Cardiac fibroblast (primary cell): ENCODE results near the gene MED13L.

Experiments used
- DNase-seq, 2 donors: peaks; one replicate each; pipeline versions ENCODE4 v3.0.0 to v3.0.0-alpha.2; 2010; ENCODE audit warnings: low read depth in 2 of 2
- H3K4me3 ChIP-seq, 2 donors: replicated peaks in 1 of 2; 1 replicate in 1 of 2; 2 replicates in 1 of 2; pipeline ENCODE4 v1.5.1; 2011; ENCODE audit warnings: low read depth in 2 of 2, low read length in 2 of 2, mild to moderate bottlenecking in 2 of 2, moderate library complexity in 1 of 2
- TF ChIP-seq, protein P1 (sequence below): IDR thresholded peaks from one replicate; pipeline ENCODE4 v1.5.1; 2011; ENCODE audit warnings: low read depth, mild to moderate bottlenecking, low read length, inconsistent platforms

MED13L gene

DNA sequence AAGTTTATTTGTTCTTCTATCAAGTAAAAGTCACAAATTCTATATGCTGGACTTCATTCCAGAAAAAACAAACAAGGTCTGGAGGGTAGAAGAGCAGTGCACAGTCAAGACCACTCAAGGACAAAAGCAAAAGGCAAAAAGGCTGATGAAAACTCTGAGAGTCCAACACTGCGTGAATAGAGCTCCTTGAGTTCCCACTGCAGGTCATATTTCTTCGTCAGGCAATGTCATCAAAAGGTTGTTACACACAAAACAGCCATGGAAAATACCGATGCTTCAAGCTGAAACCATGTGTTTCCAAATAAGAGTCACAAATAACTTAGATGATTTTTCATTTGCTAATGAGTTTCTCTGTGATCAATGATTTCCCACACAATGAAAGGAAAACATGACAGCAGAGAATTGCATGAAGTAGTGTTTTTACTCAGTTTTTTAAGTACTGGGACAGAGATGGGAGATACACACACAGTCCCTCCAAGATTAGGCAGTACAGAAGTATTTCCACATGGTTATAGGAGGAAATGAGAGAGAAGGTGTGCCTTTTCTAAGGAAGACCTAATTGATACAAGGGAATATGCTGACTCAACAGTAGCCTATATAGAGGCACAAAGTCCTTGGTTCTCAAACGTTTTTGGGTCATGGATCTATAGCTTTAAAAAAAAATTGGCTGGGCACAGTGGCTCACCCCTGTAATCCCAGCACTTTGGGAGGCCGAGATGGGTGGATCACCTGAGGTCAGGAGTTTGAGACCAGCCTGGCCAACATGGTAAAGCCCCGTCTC lies 177.7 kb downstream of the MED13L start:
- TF ChIP-seq, protein P1, sequence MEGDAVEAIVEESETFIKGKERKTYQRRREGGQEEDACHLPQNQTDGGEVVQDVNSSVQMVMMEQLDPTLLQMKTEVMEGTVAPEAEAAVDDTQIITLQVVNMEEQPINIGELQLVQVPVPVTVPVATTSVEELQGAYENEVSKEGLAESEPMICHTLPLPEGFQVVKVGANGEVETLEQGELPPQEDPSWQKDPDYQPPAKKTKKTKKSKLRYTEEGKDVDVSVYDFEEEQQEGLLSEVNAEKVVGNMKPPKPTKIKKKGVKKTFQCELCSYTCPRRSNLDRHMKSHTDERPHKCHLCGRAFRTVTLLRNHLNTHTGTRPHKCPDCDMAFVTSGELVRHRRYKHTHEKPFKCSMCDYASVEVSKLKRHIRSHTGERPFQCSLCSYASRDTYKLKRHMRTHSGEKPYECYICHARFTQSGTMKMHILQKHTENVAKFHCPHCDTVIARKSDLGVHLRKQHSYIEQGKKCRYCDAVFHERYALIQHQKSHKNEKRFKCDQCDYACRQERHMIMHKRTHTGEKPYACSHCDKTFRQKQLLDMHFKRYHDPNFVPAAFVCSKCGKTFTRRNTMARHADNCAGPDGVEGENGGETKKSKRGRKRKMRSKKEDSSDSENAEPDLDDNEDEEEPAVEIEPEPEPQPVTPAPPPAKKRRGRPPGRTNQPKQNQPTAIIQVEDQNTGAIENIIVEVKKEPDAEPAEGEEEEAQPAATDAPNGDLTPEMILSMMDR = no peak
- DNase-seq = no peak
- H3K4me3 ChIP-seq = no peak overlapping the region

DNA sequence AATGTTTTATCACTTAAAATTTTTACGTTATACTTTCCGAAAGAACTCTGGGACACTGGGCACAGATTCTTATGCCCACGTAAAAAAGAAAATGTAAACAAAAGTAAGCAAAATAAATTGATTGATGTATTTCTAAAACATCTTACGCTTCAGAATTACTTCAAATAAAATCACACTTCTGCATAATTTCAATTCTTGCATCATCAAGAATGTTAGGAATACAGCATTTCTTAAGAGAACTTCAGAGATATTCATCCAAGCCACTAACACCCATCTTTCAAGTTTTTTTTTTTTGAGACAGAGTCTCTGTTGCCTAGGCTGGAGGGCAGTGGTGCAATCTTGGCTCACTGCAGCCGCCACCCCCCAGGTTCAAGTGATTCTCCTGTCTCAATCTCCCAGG lies 180.6 kb downstream of the MED13L start:
- no peak for DNase-seq
- no peak overlapping the region for H3K4me3 ChIP-seq
- TF ChIP-seq, protein P1 = no peak

DNA sequence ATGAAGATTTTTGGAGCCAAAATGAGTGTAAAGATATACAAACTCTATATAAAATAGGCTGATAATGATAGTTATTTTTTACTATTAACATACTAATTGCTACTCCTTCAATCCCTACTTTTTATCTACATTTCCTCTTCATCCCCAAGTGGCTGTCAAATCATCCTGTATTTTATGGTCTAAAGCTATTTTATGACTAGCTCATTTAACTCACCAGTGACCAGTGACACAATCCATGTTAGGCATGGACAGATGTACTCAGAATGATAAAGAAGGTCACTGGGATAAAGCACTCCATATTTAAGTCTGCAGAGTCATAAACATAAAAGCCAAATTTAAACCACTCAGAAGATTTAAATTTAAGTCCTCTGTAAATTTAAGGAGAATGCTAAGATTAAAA lies 183.0 kb downstream of the MED13L start:
- TF ChIP-seq, protein P1 = no peak

DNA sequence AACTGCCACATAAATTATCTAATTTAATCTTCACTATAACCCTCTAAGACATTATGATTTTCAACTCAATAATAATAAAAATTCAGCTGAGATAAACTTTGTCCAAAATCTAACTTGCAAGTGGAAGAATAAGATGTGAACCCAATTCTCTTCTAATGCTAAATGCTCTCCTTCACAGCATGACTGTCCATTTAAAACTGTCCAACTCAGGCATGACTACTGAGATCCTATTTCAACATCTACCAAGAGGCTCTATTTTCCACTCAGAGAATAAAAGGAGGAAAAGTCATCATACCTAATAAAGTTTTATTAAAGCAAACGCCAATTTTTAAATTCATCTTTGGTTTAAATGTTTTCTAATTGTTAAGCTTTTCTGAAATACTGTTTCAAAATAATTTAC lies 183.6 kb downstream of the MED13L start:
- peak in 1 of 2 donors; percentile 33 for DNase-seq
- TF ChIP-seq, protein P1 = no peak
- H3K4me3 ChIP-seq = no peak overlapping the region

More for the DNA sequence above, 183.0 kb downstream of the MED13L start:
- H3K4me3 ChIP-seq = no peak overlapping the region
- DNase-seq = no peak

DNA sequence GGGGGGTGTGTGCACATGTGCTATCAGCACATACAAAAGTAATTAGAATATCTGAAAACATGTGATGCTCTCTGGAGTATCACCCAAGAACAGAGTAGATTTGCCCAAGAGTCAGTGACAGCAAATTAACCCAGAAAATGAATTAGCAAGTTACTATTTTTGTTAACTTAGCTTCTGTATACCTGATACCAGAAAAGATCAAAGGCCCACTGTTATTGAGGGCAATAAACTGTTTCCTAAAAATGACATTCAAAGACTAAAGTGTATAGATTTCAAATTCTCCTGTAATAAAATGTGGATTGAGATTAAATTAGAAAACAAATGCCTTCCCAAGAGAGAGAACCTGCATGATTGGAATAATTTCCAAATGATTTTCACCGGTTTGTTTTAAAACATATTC lies 184.7 kb downstream of the MED13L start:
- no peak for DNase-seq
- TF ChIP-seq, protein P1 = no peak
- H3K4me3 ChIP-seq = no peak overlapping the region

DNA sequence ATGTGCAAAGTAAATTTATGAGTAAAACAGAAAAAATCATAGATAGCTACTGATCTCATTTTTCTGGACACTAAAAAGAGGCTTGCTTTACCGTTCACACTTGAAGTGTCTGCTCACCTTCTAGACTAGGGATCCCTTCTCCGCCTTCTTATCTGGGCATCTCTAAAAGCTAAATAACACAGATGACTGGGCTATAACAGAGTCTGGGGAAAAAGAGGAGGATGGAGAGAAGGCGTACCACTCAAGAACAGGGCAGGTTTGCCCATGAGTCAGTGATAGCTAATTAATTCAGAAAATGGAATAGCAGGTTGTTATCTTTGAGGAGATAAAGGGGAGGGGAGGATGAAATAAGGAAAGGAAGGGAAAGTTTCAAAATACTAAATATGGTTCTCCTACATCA lies 185.3 kb downstream of the MED13L start:
- no peak for DNase-seq
- TF ChIP-seq, protein P1 = no peak
- no peak overlapping the region for H3K4me3 ChIP-seq

DNA sequence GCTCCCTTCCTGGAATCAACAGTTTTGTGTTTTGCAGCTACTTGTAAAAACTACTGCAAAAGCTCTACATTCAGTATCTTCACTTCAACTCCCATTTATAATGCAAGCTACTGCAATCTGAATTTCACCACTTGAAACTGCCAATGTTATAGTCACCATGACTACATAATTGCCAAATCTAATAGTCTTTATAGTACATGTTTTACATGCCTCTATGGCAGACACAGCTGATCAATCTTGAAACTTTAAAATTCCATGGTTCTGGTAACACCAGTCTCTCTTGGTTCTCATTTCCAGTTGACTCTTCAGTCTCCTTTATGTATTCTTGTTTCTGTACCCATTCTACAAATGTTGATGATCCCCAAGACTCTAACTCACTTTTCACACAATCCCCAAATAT lies 185.9 kb downstream of the MED13L start:
- no peak overlapping the region for H3K4me3 ChIP-seq
- DNase-seq = no peak
- TF ChIP-seq, protein P1 = no peak
